DMS153 (cell line): ENCODE results near the gene SPATA3.

Source experiments
- DNase-seq: peaks from one replicate; lab custom pipeline; 2025; lab: John Stamatoyannopoulos, UW

Gene SPATA3

GRCh38 chr2:231050018-231050901 is 54.3 kb downstream of the SPATA3 start:
- DNase-seq: no peak

- no peak for DNase-seq
These were observed 55.2 kb downstream of the SPATA3 start for GRCh38 chr2:231051116-231051515.

GRCh38 chr2:231052494-231053451 is 56.9 kb downstream of the SPATA3 start:
- peak; percentile 60 for DNase-seq

GRCh38 chr2:231053846-231054245 is 57.9 kb downstream of the SPATA3 start:
- DNase-seq: no peak

- DNase-seq: peak; percentile 72
These were observed 60.8 kb downstream of the SPATA3 start, which contains the start of gene PSMD1 for GRCh38 chr2:231056453-231057416. PSMD1 (plus strand) TSS chr2:231056867; CDS start chr2:231057026, 159 bp downstream.

- no peak for DNase-seq
These were observed 61.7 kb downstream of the SPATA3 start for GRCh38 chr2:231057590-231057989.
